Fibroblast of skin of back (primary cell): ENCODE results near the gene WNT7A.

Source experiments
- DNase-seq: peaks from one replicate; pipeline ENCODE4 v3.0.0-alpha.2; 2013

Gene WNT7A

GRCh38 chr3:13884851-13885703 is 5.2 kb upstream of the WNT7A start:
- DNase-seq, result no peak

GRCh38 chr3:13883681-13884080 is 3.8 kb upstream of the WNT7A start:
- DNase-seq, result no peak

- no peak for DNase-seq
Measured at GRCh38 chr3:13882876-13883275, 3.0 kb upstream of the WNT7A start.

GRCh38 chr3:13881536-13882410 is 1.9 kb upstream of the WNT7A start:
- DNase-seq, result no peak

- DNase-seq, result no peak
Measured at GRCh38 chr3:13880811-13881156, 913 bp upstream of the WNT7A start.

- DNase-seq, result no peak
Measured at GRCh38 chr3:13879102-13879945, 547 bp downstream of the WNT7A start.

- no peak for DNase-seq
Measured at GRCh38 chr3:13878281-13879101, 1.4 kb downstream of the WNT7A start.

- DNase-seq, result no peak
Measured at GRCh38 chr3:13877911-13878280, 2.0 kb downstream of the WNT7A start.

GRCh38 chr3:13876451-13877100 is 3.3 kb downstream of the WNT7A start:
- DNase-seq, result no peak

- DNase-seq, result no peak
Measured at GRCh38 chr3:13874891-13875290, 5.0 kb downstream of the WNT7A start.

- no peak for DNase-seq
Measured at GRCh38 chr3:13873818-13874217, 6.1 kb downstream of the WNT7A start.

GRCh38 chr3:13872451-13872850 is 7.4 kb downstream of the WNT7A start:
- no peak for DNase-seq

GRCh38 chr3:13871791-13872190 is 8.1 kb downstream of the WNT7A start:
- DNase-seq, result no peak

GRCh38 chr3:13870902-13871301 is 9.0 kb downstream of the WNT7A start:
- no peak for DNase-seq

- no peak for DNase-seq
Measured at GRCh38 chr3:13869761-13870343, 10.0 kb downstream of the WNT7A start.

GRCh38 chr3:13868844-13869724 is 10.8 kb downstream of the WNT7A start:
- no peak for DNase-seq

- no peak for DNase-seq
Measured at GRCh38 chr3:13867732-13868131, 12.1 kb downstream of the WNT7A start.

- peak; percentile 8 for DNase-seq
Measured at GRCh38 chr3:13866041-13866965, 13.6 kb downstream of the WNT7A start.

GRCh38 chr3:13865581-13865980 is 14.3 kb downstream of the WNT7A start:
- no peak for DNase-seq
